GM23338 (cell line): Measurements from ENCODE around the gene MRPL1. TPM values are rescaled to one million over a fixed set of nuclear protein-coding genes. Genes with fewer than 3 reads are reported as not detected.

Experiments
- ATAC-seq: fragments of 200-7000 bp; cut with Tn5 transposase; 3 replicates; pipeline ENCODE4 v1.9.1; 2020
- DNase-seq: peaks from one replicate; pipeline ENCODE4 v3.0.0-alpha.2; 2015; ENCODE audit warnings: low spot score
- H2AFZ ChIP-seq: fragments of 200-600 bp; sonication (generic); 2 replicates; pipeline ENCODE4 v1.8.0; 2016; ENCODE audit warnings: antibody characterized with exemption, mild to moderate bottlenecking, moderate library complexity
- H3F3A ChIP-seq: fragments of 200-600 bp; sonication (generic); replicated peaks from 2 replicates; pipeline ENCODE4 v1.8.0; 2017; ENCODE audit warnings: antibody characterized with exemption, mixed run types, low read depth
- H3K27ac ChIP-seq: fragments of 200-600 bp; sonication (generic); 2 replicates; pipeline ENCODE4 v1.6.1; 2016; ENCODE audit warnings: low read depth
- H3K27me3 ChIP-seq: fragments of 200-600 bp; sonication (generic); 2 replicates; pipeline ENCODE4 v1.8.0; 2016; ENCODE audit warnings: mild to moderate bottlenecking, mixed run types, moderate library complexity; ENCODE audit not compliant: insufficient read depth
- H3K36me3 ChIP-seq: fragments of 200-600 bp; sonication (generic); 2 replicates; pipeline ENCODE4 v1.8.0; 2016; ENCODE audit warnings: mild to moderate bottlenecking; ENCODE audit not compliant: insufficient read depth
- H3K4me1 ChIP-seq: fragments of 200-600 bp; sonication (generic); 2 replicates; pipeline ENCODE4 v1.8.0; 2016; ENCODE audit warnings: mild to moderate bottlenecking, moderate library complexity; ENCODE audit not compliant: insufficient read depth
- H3K4me2 ChIP-seq: fragments of 200-600 bp; sonication (generic); 2 replicates; pipeline ENCODE4 v1.7.1; 2017; ENCODE audit warnings: mixed run types
- H3K4me3 ChIP-seq: fragments of 200-600 bp; sonication (generic); 2 replicates; pipeline ENCODE4 v1.6.1; 2016; ENCODE audit warnings: mixed run types
- H3K79me2 ChIP-seq: fragments of 200-600 bp; sonication (generic); replicated peaks from 2 replicates; pipeline ENCODE4 v1.8.0; 2017; ENCODE audit warnings: mild to moderate bottlenecking; ENCODE audit not compliant: insufficient read depth
- H3K9me2 ChIP-seq: fragments of 200-600 bp; sonication (generic); 2 replicates; pipeline ENCODE4 v1.8.0; 2017; ENCODE audit not compliant: insufficient read depth
- H4K20me1 ChIP-seq: fragments of 200-600 bp; sonication (generic); replicated peaks from 2 replicates; pipeline ENCODE4 v1.8.0; 2017; ENCODE audit warnings: mild to moderate bottlenecking; ENCODE audit not compliant: insufficient read depth
- H3K27ac Mint-ChIP-seq: 2 replicates; pipeline ENCODE4 v1.8.0; 2020; ENCODE audit warnings: inconsistent platforms, mild to moderate bottlenecking, moderate library complexity, mixed read lengths
- H3K27me3 Mint-ChIP-seq: 3 replicates; pipeline ENCODE4 v1.8.0; 2022; ENCODE audit warnings: low read depth, mild to moderate bottlenecking, moderate library complexity, mixed read lengths, inconsistent platforms; ENCODE audit not compliant: insufficient read depth, poor library complexity
- H3K36me3 Mint-ChIP-seq: 3 replicates; pipeline ENCODE4 v1.8.0; 2021; ENCODE audit warnings: low read depth, mild to moderate bottlenecking, inconsistent platforms, moderate library complexity, mixed read lengths
- H3K4me1 Mint-ChIP-seq: 3 replicates; pipeline ENCODE4 v1.8.0; 2020; ENCODE audit warnings: mild to moderate bottlenecking, inconsistent platforms, mixed read lengths
- H3K4me3 Mint-ChIP-seq: 3 replicates; pipeline ENCODE4 v1.8.0; 2021; ENCODE audit warnings: moderate library complexity, mild to moderate bottlenecking, inconsistent platforms, mixed read lengths
- H3K9me3 Mint-ChIP-seq: 3 replicates; pipeline ENCODE4 v1.8.0; 2020; ENCODE audit warnings: moderate library complexity, mild to moderate bottlenecking, inconsistent platforms, mixed read lengths
- ETS1 ChIP-seq: IDR thresholded peaks from 2 replicates; pipeline ENCODE4 v1.6.1; 2016; ENCODE audit warnings: antibody characterized with exemption
- EZH2 ChIP-seq: fragments of 200-600 bp; sonication (generic); IDR thresholded peaks from one replicate; pipeline ENCODE4 v1.8.0; 2017; ENCODE audit warnings: antibody characterized with exemption, mild to moderate bottlenecking, low read depth; ENCODE audit not compliant: unreplicated experiment
- EZH2phosphoT487 ChIP-seq: fragments of 200-600 bp; sonication (generic); IDR thresholded peaks from one replicate; pipeline ENCODE4 v1.8.1; 2018; ENCODE audit warnings: antibody characterized with exemption; ENCODE audit not compliant: unreplicated experiment
- JUNB ChIP-seq: IDR thresholded peaks from one replicate; pipeline ENCODE4 v1.6.1; 2016; ENCODE audit warnings: antibody characterized with exemption; ENCODE audit not compliant: unreplicated experiment
- NANOG ChIP-seq: IDR thresholded peaks from 2 replicates; pipeline ENCODE4 v1.6.1; 2016; ENCODE audit warnings: antibody characterized with exemption, borderline replicate concordance
- POLR2AphosphoS5 ChIP-seq: IDR thresholded peaks from 2 replicates; pipeline ENCODE4 v1.6.1; 2016; ENCODE audit warnings: antibody characterized with exemption, low read depth
- REST ChIP-seq: IDR thresholded peaks from one replicate; pipeline ENCODE4 v1.6.1; 2018; ENCODE audit warnings: antibody characterized with exemption; ENCODE audit not compliant: unreplicated experiment
- ZNF114 ChIP-seq: fragments of 250-450 bp; sonication (Bioruptor Pico); IDR thresholded peaks from 2 replicates; pipeline ENCODE4 v1.5.0; 2020; ENCODE audit warnings: mild to moderate bottlenecking, moderate library complexity
- ZNF331 ChIP-seq: fragments of 250-450 bp; sonication (Bioruptor Pico); IDR thresholded peaks from 2 replicates; pipeline ENCODE4 v1.5.0; 2020; ENCODE audit warnings: low read depth, mild to moderate bottlenecking, moderate library complexity
- ZNF462 ChIP-seq: fragments of 250-450 bp; sonication (Bioruptor Pico); IDR thresholded peaks from 2 replicates; pipeline ENCODE4 v1.5.0; 2020; ENCODE audit warnings: mild to moderate bottlenecking, moderate library complexity
- polyA plus RNA-seq: library from polyadenylated mRNA; unstranded; fragments of >200 nt; fragmentation: Nextera tagmentation; extraction: Ambion mirVana; gene quantifications from 2 replicates; pipeline ENCODE4 v1.2.1, GENCODE V29; 2016
- total RNA-seq: library from RNA; depleted of rRNA; stranded (reverse); fragments of >200 nt; shearing (Covaris generic); gene quantifications from 2 replicates; pipeline ENCODE4 v1.2.3, GENCODE V29; 2014

MRPL1 gene
- total and polyA plus RNA-seq, 2 experiments from 2014 or later, result 29.2 to 46.5 TPM

DNA sequence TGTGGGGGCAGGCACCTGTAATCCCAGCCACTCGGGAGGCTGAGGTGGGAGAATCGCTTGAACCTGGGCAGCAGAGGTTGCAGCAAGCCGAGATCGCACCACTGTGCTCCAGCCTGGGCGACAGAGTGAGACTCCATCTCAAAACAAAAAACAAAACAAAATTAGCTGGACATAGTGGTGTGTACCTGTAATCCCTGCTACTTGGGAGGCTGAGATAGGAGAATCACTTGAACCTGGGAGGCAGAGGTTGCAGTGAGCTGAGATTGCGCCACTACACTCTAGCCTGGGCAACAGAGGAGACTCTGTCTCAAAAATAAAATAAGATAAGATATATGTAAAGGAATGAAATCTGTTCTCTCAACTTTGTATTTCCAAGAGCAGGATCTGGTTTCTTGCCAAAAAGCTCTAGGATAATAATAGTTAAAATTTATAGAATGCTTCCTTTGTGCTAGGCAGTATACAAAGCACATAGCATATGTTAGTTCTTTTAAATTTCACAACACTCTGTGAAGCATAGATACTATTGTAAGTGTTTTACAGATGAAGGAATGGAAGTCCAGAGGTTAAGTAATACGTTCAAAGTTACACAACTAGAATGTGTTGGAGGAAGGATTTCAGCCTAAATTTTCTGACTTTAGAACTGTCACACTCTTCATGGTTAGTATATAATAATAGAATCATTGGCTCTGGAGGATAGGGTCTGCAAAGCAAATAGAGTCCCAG lies 10.3 kb downstream of the MRPL1 start (continued):
- TF ChIP-seq ZNF462 (CRISPR knock-in tag), result no peak
- no peak for TF ChIP-seq ZNF114 (CRISPR knock-in tag)

- H3K36me3 ChIP-seq, result peaks cover 3% of the 10 kb centered on the region; the same call in 1 of the 2 replicates
- H3K4me3 ChIP-seq, result no peak overlapping the region
- peaks cover 3% of the 10 kb centered on the region for H4K20me1 ChIP-seq
- H3K9me2 ChIP-seq, result no peaks in the 10 kb centered on the region; the same call in 1 of the 2 replicates
- Mint-ChIP-seq H3K36me3 (peaks cover 42% of the 10 kb centered on the region; the same call in 2 of the 3 replicates), H3K27ac (no peak overlapping the region), H3K4me1 (peaks cover 23% of the 10 kb centered on the region), H3K9me3 (no peaks in the 10 kb centered on the region), H3K27me3 (peaks cover 2% of the 10 kb centered on the region), H3K4me3 (no peak overlapping the region)
- no peak overlapping the region for H3K27ac ChIP-seq
- ATAC-seq, result no peak
- H2AFZ ChIP-seq, result no peak overlapping the region
- H3K79me2 ChIP-seq, result peaks cover 61% of the 10 kb centered on the region
- H3K4me1 ChIP-seq, result peaks cover 18% of the 10 kb centered on the region
- no peak overlapping the region for H3K4me2 ChIP-seq
- no peaks in the 10 kb centered on the region for H3F3A ChIP-seq
- no peaks in the 10 kb centered on the region for H3K27me3 ChIP-seq
- peak; percentile 27 for DNase-seq
- TF ChIP-seq POLR2AphosphoS5 (no peak), REST (no peak), ZNF331 (no peak), EZH2 (no peak), ETS1 (no peak), NANOG (no peak), JUNB (no peak), EZH2phosphoT487 (no peak)
These were observed 14.5 kb downstream of the MRPL1 start for GRCh38 chr4:77877167-77877566.
